GM23248 (cell line): ENCODE data around the gene PPP1R3E.

Experiments
- EZH2 ChIP-seq: fragments of 200-600 bp; sonication (generic); IDR thresholded peaks from 2 replicates; pipeline ENCODE4 v1.6.1; 2018; ENCODE audit warnings: antibody characterized with exemption, mild to moderate bottlenecking; ENCODE audit not compliant: insufficient read depth, poor library complexity, severe bottlenecking
- EZH2phosphoT487 ChIP-seq: fragments of 200-600 bp; sonication (generic); IDR thresholded peaks from 2 replicates; pipeline ENCODE4 v1.6.1; 2018; ENCODE audit warnings: antibody characterized with exemption, moderate library complexity, mild to moderate bottlenecking, low read depth; ENCODE audit not compliant: insufficient read depth

GRCh38 chr14:23322568-23323517 lies 20.2 kb upstream of the PPP1R3E start:
- TF ChIP-seq EZH2 (no peak), EZH2phosphoT487 (no peak)
